ENCODE data around the gene SPCS2.

Gene SPCS2

GRCh38 chr11:74951226-74951625, 2.2 kb downstream of the SPCS2 start:
- TF ChIP-seq ZBTB7A (IDR thresholded peaks at IDR 0.05; ENCODE audit: low read depth) = no peak
- no peak for TF ChIP-seq YY1 (IDR thresholded peaks at IDR 0.05; ENCODE audit: low read depth)
- no peak for TF ChIP-seq USF1 (IDR thresholded peaks at IDR 0.05)
- TF ChIP-seq TAF1 (IDR thresholded peaks at IDR 0.05; ENCODE audit: low read depth) = no peak
- TF ChIP-seq EGR1 (IDR thresholded peaks at IDR 0.05) = no peak
- no peak for TF ChIP-seq TEAD4 (IDR thresholded peaks at IDR 0.05)
- no peak for TF ChIP-seq TCF12 (IDR thresholded peaks at IDR 0.05; ENCODE audit: low read depth)
- TF ChIP-seq CEBPB (IDR thresholded peaks at IDR 0.05) = no peak
- no peak for TF ChIP-seq MAX (IDR thresholded peaks at IDR 0.05)
- TF ChIP-seq NFIC (IDR thresholded peaks at IDR 0.05) = no peak
- TF ChIP-seq EP300 (IDR thresholded peaks at IDR 0.05; ENCODE audit: borderline replicate concordance) = no peak
- TF ChIP-seq CREB1 (IDR thresholded peaks at IDR 0.05; ENCODE audit: low read depth) = no peak
- TF ChIP-seq FOXM1 (IDR thresholded peaks at IDR 0.05; ENCODE audit: borderline replicate concordance, low read depth) = no peak
- TF ChIP-seq RAD21 (IDR thresholded peaks at IDR 0.05; ENCODE audit: low read depth) = no peak
- no peak for TF ChIP-seq REST (IDR thresholded peaks at IDR 0.05; ENCODE audit: low read depth)

GRCh38 chr11:74952752-74953151, 3.7 kb downstream of the SPCS2 start:
- no peak for TF ChIP-seq REST (IDR thresholded peaks at IDR 0.05; ENCODE audit: low read depth)
- no peak for TF ChIP-seq CREB1 (IDR thresholded peaks at IDR 0.05; ENCODE audit: low read depth)
- TF ChIP-seq EGR1 (IDR thresholded peaks at IDR 0.05) = no peak
- no peak for TF ChIP-seq ZBTB7A (IDR thresholded peaks at IDR 0.05; ENCODE audit: low read depth)
- TF ChIP-seq EP300 (IDR thresholded peaks at IDR 0.05; ENCODE audit: borderline replicate concordance) = no peak
- no peak for TF ChIP-seq TAF1 (IDR thresholded peaks at IDR 0.05; ENCODE audit: low read depth)
- TF ChIP-seq USF1 (IDR thresholded peaks at IDR 0.05) = no peak
- TF ChIP-seq FOXM1 (IDR thresholded peaks at IDR 0.05; ENCODE audit: borderline replicate concordance, low read depth) = no peak
- TF ChIP-seq RAD21 (IDR thresholded peaks at IDR 0.05; ENCODE audit: low read depth) = no peak
- TF ChIP-seq NFIC (IDR thresholded peaks at IDR 0.05) = no peak
- no peak for TF ChIP-seq CEBPB (IDR thresholded peaks at IDR 0.05)
- TF ChIP-seq YY1 (IDR thresholded peaks at IDR 0.05; ENCODE audit: low read depth) = no peak

GRCh38 chr11:74953451-74953850, 4.4 kb downstream of the SPCS2 start:
- TF ChIP-seq TCF12 (IDR thresholded peaks at IDR 0.05; ENCODE audit: low read depth) (no peak), EP300 (IDR thresholded peaks at IDR 0.05; ENCODE audit: borderline replicate concordance) (no peak), USF1 (IDR thresholded peaks at IDR 0.05) (no peak), RAD21 (IDR thresholded peaks at IDR 0.05; ENCODE audit: low read depth) (no peak), EGR1 (IDR thresholded peaks at IDR 0.05) (no peak), CREB1 (IDR thresholded peaks at IDR 0.05; ENCODE audit: low read depth) (no peak), CEBPB (IDR thresholded peaks at IDR 0.05) (no peak), YY1 (IDR thresholded peaks at IDR 0.05; ENCODE audit: low read depth) (no peak), ZBTB7A (IDR thresholded peaks at IDR 0.05; ENCODE audit: low read depth) (no peak), NFIC (IDR thresholded peaks at IDR 0.05) (no peak), MAX (IDR thresholded peaks at IDR 0.05) (no peak), TEAD4 (IDR thresholded peaks at IDR 0.05) (no peak), REST (IDR thresholded peaks at IDR 0.05; ENCODE audit: low read depth) (no peak), FOXM1 (IDR thresholded peaks at IDR 0.05; ENCODE audit: borderline replicate concordance, low read depth) (no peak), TAF1 (IDR thresholded peaks at IDR 0.05; ENCODE audit: low read depth) (no peak)

GRCh38 chr11:74954199-74954598, 5.1 kb downstream of the SPCS2 start:
- TF ChIP-seq EP300 (IDR thresholded peaks at IDR 0.05; ENCODE audit: borderline replicate concordance) (no peak), RAD21 (IDR thresholded peaks at IDR 0.05; ENCODE audit: low read depth) (no peak), USF1 (IDR thresholded peaks at IDR 0.05) (no peak), FOXM1 (IDR thresholded peaks at IDR 0.05; ENCODE audit: borderline replicate concordance, low read depth) (no peak), YY1 (IDR thresholded peaks at IDR 0.05; ENCODE audit: low read depth) (no peak), MAX (IDR thresholded peaks at IDR 0.05) (no peak), TAF1 (IDR thresholded peaks at IDR 0.05; ENCODE audit: low read depth) (no peak), CEBPB (IDR thresholded peaks at IDR 0.05) (no peak), NFIC (IDR thresholded peaks at IDR 0.05) (no peak), EGR1 (IDR thresholded peaks at IDR 0.05) (no peak), ZBTB7A (IDR thresholded peaks at IDR 0.05; ENCODE audit: low read depth) (no peak), TCF12 (IDR thresholded peaks at IDR 0.05; ENCODE audit: low read depth) (no peak), CREB1 (IDR thresholded peaks at IDR 0.05; ENCODE audit: low read depth) (no peak), REST (IDR thresholded peaks at IDR 0.05; ENCODE audit: low read depth) (no peak), TEAD4 (IDR thresholded peaks at IDR 0.05) (no peak)
